WTC11 (cell line): Measurements from ENCODE around the gene TGFBR2. TPM values are rescaled to one million over a fixed set of nuclear protein-coding genes. Genes with fewer than 3 reads are reported as not detected.

ENCODE experiments used
- ATAC-seq: fragments of 200-7000 bp; cut with Tn5 transposase; 2 replicates; pipeline ENCODE4 v1.10.0; 2021; ENCODE audit warnings: mild to moderate bottlenecking, moderate library complexity
- CTCF ChIA-PET: fragments of 300-600 bp; sonication (Branson Sonifier 250); formaldehyde crosslinking; loops from one replicate; lab custom pipeline; 2021; ENCODE audit warnings: antibody characterized with exemption; lab: Charles Lee
- POLR2A ChIA-PET: fragments of 350-600 bp; sonication (Branson Sonifier 250); formaldehyde crosslinking; loops from one replicate; lab custom pipeline; 2021; ENCODE audit warnings: antibody characterized with exemption; lab: Charles Lee
- DNase-seq: peaks from one replicate; pipeline ENCODE4 v3.0.0; 2021; ENCODE audit warnings: low spot score
- H3K27ac Mint-ChIP-seq: 2 replicates; pipeline ENCODE4 v1.8.0; 2021; ENCODE audit warnings: mixed read lengths
- H3K27me3 Mint-ChIP-seq: 2 replicates; pipeline ENCODE4 v1.8.0; 2021; ENCODE audit warnings: low read depth, mild to moderate bottlenecking, moderate library complexity, mixed read lengths
- H3K36me3 Mint-ChIP-seq: 2 replicates; pipeline ENCODE4 v1.8.0; 2021; ENCODE audit warnings: mixed read lengths
- H3K4me1 Mint-ChIP-seq: 2 replicates; pipeline ENCODE4 v1.8.0; 2022; ENCODE audit warnings: mixed read lengths
- H3K4me3 Mint-ChIP-seq: 2 replicates; pipeline ENCODE4 v1.8.0; 2021; ENCODE audit warnings: mild to moderate bottlenecking, moderate library complexity, mixed read lengths
- H3K9me3 Mint-ChIP-seq: 2 replicates; pipeline ENCODE4 v1.8.0; 2021; ENCODE audit warnings: mixed read lengths
- ARID4B ChIP-seq: sonication (generic); formaldehyde crosslinking; IDR thresholded peaks from 2 replicates; pipeline ENCODE4 v1.8.0; 2023; ENCODE audit warnings: missing genetic modification reagents, mild to moderate bottlenecking, borderline replicate concordance
- ATF1 ChIP-seq: sonication (generic); formaldehyde crosslinking; IDR thresholded peaks from 2 replicates; pipeline ENCODE4 v1.8.1; 2023; ENCODE audit warnings: mild to moderate bottlenecking, moderate library complexity, missing genetic modification reagents
- E2F4 ChIP-seq: sonication (generic); formaldehyde crosslinking; IDR thresholded peaks from 2 replicates; pipeline ENCODE4 v1.8.1; 2022; ENCODE audit warnings: low read depth, mild to moderate bottlenecking, moderate library complexity, missing genetic modification reagents, borderline replicate concordance
- FOXJ3 ChIP-seq: sonication (generic); formaldehyde crosslinking; IDR thresholded peaks from 2 replicates; pipeline ENCODE4 v1.9.0; 2021; ENCODE audit warnings: missing genetic modification reagents, mild to moderate bottlenecking, borderline replicate concordance
- GABPB1 ChIP-seq: sonication (generic); formaldehyde crosslinking; IDR thresholded peaks from 2 replicates; pipeline ENCODE4 v1.8.1; 2023; ENCODE audit warnings: mild to moderate bottlenecking, missing genetic modification reagents
- GRHL2 ChIP-seq: fragments of 250-450 bp; sonication (Bioruptor Pico); IDR thresholded peaks from 2 replicates; pipeline ENCODE4 v1.8.0; 2022; ENCODE audit warnings: mild to moderate bottlenecking, moderate library complexity; ENCODE audit not compliant: insufficient replicate concordance, severe bottlenecking
- GTF2I ChIP-seq: fragments of 250-450 bp; sonication (Bioruptor Pico); conservative IDR thresholded peaks from 2 replicates; pipeline ENCODE4 v1.4.0; 2021; ENCODE audit warnings: mild to moderate bottlenecking
- HMGA2 ChIP-seq: fragments of 250-450 bp; sonication (Bioruptor Pico); IDR thresholded peaks from 2 replicates; pipeline ENCODE4 v1.4.0; 2021; ENCODE audit warnings: mild to moderate bottlenecking, moderate library complexity
- NFATC4 ChIP-seq: fragments of 250-450 bp; sonication (Bioruptor Pico); IDR thresholded peaks from 2 replicates; pipeline ENCODE4 v1.9.0; 2021; ENCODE audit warnings: mild to moderate bottlenecking
- NR1H2 ChIP-seq: sonication (generic); formaldehyde crosslinking; IDR thresholded peaks from 2 replicates; pipeline ENCODE4 v1.9.0; 2021; ENCODE audit warnings: mild to moderate bottlenecking, moderate library complexity, missing genetic modification reagents
- PREB ChIP-seq: sonication (generic); formaldehyde crosslinking; IDR thresholded peaks from 2 replicates; pipeline ENCODE4 v1.8.1; 2022; ENCODE audit warnings: mild to moderate bottlenecking, missing genetic modification reagents, moderate library complexity, borderline replicate concordance
- RELA ChIP-seq: sonication (generic); formaldehyde crosslinking; IDR thresholded peaks from 2 replicates; pipeline ENCODE4 v1.8.1; 2022; ENCODE audit warnings: missing genetic modification reagents, mild to moderate bottlenecking, borderline replicate concordance
- RORB ChIP-seq: fragments of 250-450 bp; sonication (Bioruptor Pico); IDR thresholded peaks from 2 replicates; pipeline ENCODE4 v1.9.0; 2021; ENCODE audit warnings: mild to moderate bottlenecking
- SMAD3 ChIP-seq: sonication (generic); formaldehyde crosslinking; IDR thresholded peaks from 2 replicates; pipeline ENCODE4 v1.8.0; 2022; ENCODE audit warnings: missing genetic modification reagents, mild to moderate bottlenecking, borderline replicate concordance
- USF1 ChIP-seq: sonication (generic); formaldehyde crosslinking; IDR thresholded peaks from 2 replicates; pipeline ENCODE4 v1.8.0; 2022; ENCODE audit warnings: mild to moderate bottlenecking, missing genetic modification reagents
- ZBTB21 ChIP-seq: sonication (generic); formaldehyde crosslinking; IDR thresholded peaks from 2 replicates; pipeline ENCODE4 v1.8.1; 2023; ENCODE audit warnings: mild to moderate bottlenecking, missing genetic modification reagents, borderline replicate concordance
- ZMAT4 ChIP-seq: fragments of 250-450 bp; sonication (Bioruptor Pico); IDR thresholded peaks from 2 replicates; pipeline ENCODE4 v1.9.0; 2021; ENCODE audit warnings: mild to moderate bottlenecking
- ZNF396 ChIP-seq: fragments of 250-450 bp; sonication (Bioruptor Pico); IDR thresholded peaks from 2 replicates; pipeline ENCODE4 v1.8.0; 2021; ENCODE audit warnings: mild to moderate bottlenecking, moderate library complexity, borderline replicate concordance
- ZNF425 ChIP-seq: fragments of 250-450 bp; sonication (Bioruptor Pico); conservative IDR thresholded peaks from 2 replicates; pipeline ENCODE4 v1.9.0; 2021; ENCODE audit warnings: mild to moderate bottlenecking
- total RNA-seq: library from RNA; stranded (reverse); gene quantifications from 3 replicates; pipeline ENCODE4 v1.2.3, GENCODE V29; 2021

Gene TGFBR2
- total RNA-seq, 1 experiment from 2014 or later, result 9.6 TPM

- TF ChIP-seq E2F4 (CRISPR knock-in tag), result no peak
- no peak for TF ChIP-seq ZBTB21 (CRISPR knock-in tag)
- TF ChIP-seq SMAD3 (CRISPR knock-in tag), result no peak
- TF ChIP-seq GABPB1 (CRISPR knock-in tag), result no peak
- no peak for TF ChIP-seq FOXJ3 (CRISPR knock-in tag)
- no peak for TF ChIP-seq GTF2I
- no peak for TF ChIP-seq PREB
- TF ChIP-seq ARID4B, result no peak
- TF ChIP-seq NFATC4, result no peak
- no peak for TF ChIP-seq GRHL2 (CRISPR knock-in tag)
- no peak for TF ChIP-seq USF1 (CRISPR knock-in tag)
- TF ChIP-seq ZMAT4 (CRISPR knock-in tag), result no peak
Observed at GRCh38 chr3:30628205-30628900, 22.0 kb downstream of the TGFBR2 start (continued).

- ChIA-PET POLR2A (no interaction called here), CTCF (interaction anchor here (1.1 to 1.4 kb wide), 3 partner anchors 23 to 586 kb away, joined by 3 to 4 read pairs (median 4); partner anchors contain the start of gene TGFBR2)
- Mint-ChIP-seq H3K4me1 (peaks cover 57% of the 10 kb centered on the region), H3K36me3 (peaks cover 19% of the 10 kb centered on the region), H3K27me3 (no peaks in the 10 kb centered on the region), H3K9me3 (peaks cover 3% of the 10 kb centered on the region; the same call in 1 of the 2 replicates), H3K4me3 (no peak overlapping the region), H3K27ac (peak overlapping the region; percentile 94)
- DNase-seq (no peak), ATAC-seq (peak; percentile 17; the same call in 1 of the 2 replicates)
- TF ChIP-seq ZNF396 (CRISPR knock-in tag), result no peak
- no peak for TF ChIP-seq HMGA2 (CRISPR knock-in tag)
- TF ChIP-seq NR1H2, result no peak
- no peak for TF ChIP-seq SMAD3 (CRISPR knock-in tag)
- TF ChIP-seq ZBTB21 (CRISPR knock-in tag), result no peak
- no peak for TF ChIP-seq RELA (CRISPR knock-in tag)
- TF ChIP-seq ZNF425 (CRISPR knock-in tag), result no peak
- no peak for TF ChIP-seq RORB (CRISPR knock-in tag)
- no peak for TF ChIP-seq ATF1 (CRISPR knock-in tag)
Observed at GRCh38 chr3:30628901-30629590, 22.6 kb downstream of the TGFBR2 start.
